GM23338 (cell line): ENCODE measurements around the gene SHCBP1L.

Experiments used
- CREB1 ChIP-seq: fragments of 250-450 bp; sonication (Bioruptor Pico); IDR thresholded peaks from 2 replicates; pipeline ENCODE4 v1.5.0; 2020; ENCODE audit warnings: low read depth, mild to moderate bottlenecking, moderate library complexity
- EZH2 ChIP-seq: fragments of 200-600 bp; sonication (generic); IDR thresholded peaks from one replicate; pipeline ENCODE4 v1.8.0; 2017; ENCODE audit warnings: antibody characterized with exemption, mild to moderate bottlenecking, low read depth; ENCODE audit not compliant: unreplicated experiment
- EZH2phosphoT487 ChIP-seq: fragments of 200-600 bp; sonication (generic); IDR thresholded peaks from one replicate; pipeline ENCODE4 v1.8.1; 2018; ENCODE audit warnings: antibody characterized with exemption; ENCODE audit not compliant: unreplicated experiment
- JUNB ChIP-seq: IDR thresholded peaks from one replicate; pipeline ENCODE4 v1.6.1; 2016; ENCODE audit warnings: antibody characterized with exemption; ENCODE audit not compliant: unreplicated experiment
- POLR2AphosphoS5 ChIP-seq: IDR thresholded peaks from 2 replicates; pipeline ENCODE4 v1.6.1; 2016; ENCODE audit warnings: antibody characterized with exemption, low read depth
- STAT1 ChIP-seq: IDR thresholded peaks from one replicate; pipeline ENCODE4 v1.6.1; 2016; ENCODE audit warnings: antibody characterized with exemption; ENCODE audit not compliant: unreplicated experiment
- ZNF114 ChIP-seq: fragments of 250-450 bp; sonication (Bioruptor Pico); IDR thresholded peaks from 2 replicates; pipeline ENCODE4 v1.5.0; 2020; ENCODE audit warnings: mild to moderate bottlenecking, moderate library complexity
- ZNF331 ChIP-seq: fragments of 250-450 bp; sonication (Bioruptor Pico); IDR thresholded peaks from 2 replicates; pipeline ENCODE4 v1.5.0; 2020; ENCODE audit warnings: low read depth, mild to moderate bottlenecking, moderate library complexity
- TF ChIP-seq, protein P1 (sequence below), 2 experiments: fragments of 200-600 bp in 1 of 2; sonication (generic) in 1 of 2; conservative IDR thresholded peaks; 2 replicates each; pipeline versions ENCODE4 v1.5.1 to v1.6.1; 2016 to 2017; ENCODE audit warnings: antibody characterized with exemption in 2 of 2, low read depth in 2 of 2, mild to moderate bottlenecking in 2 of 2, moderate library complexity in 1 of 2
- TF ChIP-seq, protein P2 (sequence below): fragments of 250-450 bp; sonication (Bioruptor Pico); IDR thresholded peaks from 2 replicates; pipeline ENCODE4 v1.5.0; 2020; ENCODE audit warnings: mild to moderate bottlenecking, moderate library complexity
- TF ChIP-seq, protein P3 (sequence below): IDR thresholded peaks from one replicate; pipeline ENCODE4 v1.6.1; 2018; ENCODE audit warnings: antibody characterized with exemption; ENCODE audit not compliant: unreplicated experiment
- TF ChIP-seq, protein P4 (sequence below): IDR thresholded peaks from 2 replicates; pipeline ENCODE4 v1.6.1; 2016; ENCODE audit warnings: antibody characterized with exemption

DNA sequence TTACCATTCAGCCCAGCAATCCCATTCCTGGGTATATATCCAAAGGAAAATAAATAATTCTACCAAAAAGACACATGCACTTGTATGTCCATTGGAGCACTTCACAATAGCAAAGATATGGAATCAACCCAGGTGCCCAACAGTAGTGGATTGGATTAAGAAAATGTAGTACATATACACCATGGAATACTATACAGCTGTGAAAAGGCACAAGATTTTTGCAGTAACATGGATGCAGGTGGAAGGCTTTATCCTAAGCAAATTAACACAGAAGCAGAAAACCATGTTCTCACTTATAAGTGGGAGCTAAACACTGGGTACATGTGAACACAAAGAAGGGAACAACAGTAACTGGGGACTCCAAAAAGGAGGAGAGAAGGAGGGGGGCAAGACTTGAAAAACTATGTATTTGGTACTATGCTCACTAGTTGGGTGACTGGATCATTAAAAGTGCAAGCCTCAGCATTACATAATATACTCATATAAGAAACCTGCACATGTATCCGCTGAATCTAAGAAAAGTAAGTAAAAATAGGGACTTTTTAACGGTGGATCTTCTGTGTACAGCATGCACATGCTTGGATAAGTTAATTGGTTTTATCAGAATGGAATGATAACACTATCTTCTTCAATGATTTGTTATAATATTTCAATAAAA is 3.9 kb upstream of the SHCBP1L start:
- TF ChIP-seq, protein P1, sequence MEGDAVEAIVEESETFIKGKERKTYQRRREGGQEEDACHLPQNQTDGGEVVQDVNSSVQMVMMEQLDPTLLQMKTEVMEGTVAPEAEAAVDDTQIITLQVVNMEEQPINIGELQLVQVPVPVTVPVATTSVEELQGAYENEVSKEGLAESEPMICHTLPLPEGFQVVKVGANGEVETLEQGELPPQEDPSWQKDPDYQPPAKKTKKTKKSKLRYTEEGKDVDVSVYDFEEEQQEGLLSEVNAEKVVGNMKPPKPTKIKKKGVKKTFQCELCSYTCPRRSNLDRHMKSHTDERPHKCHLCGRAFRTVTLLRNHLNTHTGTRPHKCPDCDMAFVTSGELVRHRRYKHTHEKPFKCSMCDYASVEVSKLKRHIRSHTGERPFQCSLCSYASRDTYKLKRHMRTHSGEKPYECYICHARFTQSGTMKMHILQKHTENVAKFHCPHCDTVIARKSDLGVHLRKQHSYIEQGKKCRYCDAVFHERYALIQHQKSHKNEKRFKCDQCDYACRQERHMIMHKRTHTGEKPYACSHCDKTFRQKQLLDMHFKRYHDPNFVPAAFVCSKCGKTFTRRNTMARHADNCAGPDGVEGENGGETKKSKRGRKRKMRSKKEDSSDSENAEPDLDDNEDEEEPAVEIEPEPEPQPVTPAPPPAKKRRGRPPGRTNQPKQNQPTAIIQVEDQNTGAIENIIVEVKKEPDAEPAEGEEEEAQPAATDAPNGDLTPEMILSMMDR (conservative IDR thresholded peaks at IDR 0.05; ENCODE audit: low read depth in 2 of 2): no peak
- TF ChIP-seq POLR2AphosphoS5: no peak
- TF ChIP-seq EZH2: no peak
- no peak for TF ChIP-seq STAT1
- TF ChIP-seq EZH2phosphoT487: no peak
- TF ChIP-seq, protein P2, sequence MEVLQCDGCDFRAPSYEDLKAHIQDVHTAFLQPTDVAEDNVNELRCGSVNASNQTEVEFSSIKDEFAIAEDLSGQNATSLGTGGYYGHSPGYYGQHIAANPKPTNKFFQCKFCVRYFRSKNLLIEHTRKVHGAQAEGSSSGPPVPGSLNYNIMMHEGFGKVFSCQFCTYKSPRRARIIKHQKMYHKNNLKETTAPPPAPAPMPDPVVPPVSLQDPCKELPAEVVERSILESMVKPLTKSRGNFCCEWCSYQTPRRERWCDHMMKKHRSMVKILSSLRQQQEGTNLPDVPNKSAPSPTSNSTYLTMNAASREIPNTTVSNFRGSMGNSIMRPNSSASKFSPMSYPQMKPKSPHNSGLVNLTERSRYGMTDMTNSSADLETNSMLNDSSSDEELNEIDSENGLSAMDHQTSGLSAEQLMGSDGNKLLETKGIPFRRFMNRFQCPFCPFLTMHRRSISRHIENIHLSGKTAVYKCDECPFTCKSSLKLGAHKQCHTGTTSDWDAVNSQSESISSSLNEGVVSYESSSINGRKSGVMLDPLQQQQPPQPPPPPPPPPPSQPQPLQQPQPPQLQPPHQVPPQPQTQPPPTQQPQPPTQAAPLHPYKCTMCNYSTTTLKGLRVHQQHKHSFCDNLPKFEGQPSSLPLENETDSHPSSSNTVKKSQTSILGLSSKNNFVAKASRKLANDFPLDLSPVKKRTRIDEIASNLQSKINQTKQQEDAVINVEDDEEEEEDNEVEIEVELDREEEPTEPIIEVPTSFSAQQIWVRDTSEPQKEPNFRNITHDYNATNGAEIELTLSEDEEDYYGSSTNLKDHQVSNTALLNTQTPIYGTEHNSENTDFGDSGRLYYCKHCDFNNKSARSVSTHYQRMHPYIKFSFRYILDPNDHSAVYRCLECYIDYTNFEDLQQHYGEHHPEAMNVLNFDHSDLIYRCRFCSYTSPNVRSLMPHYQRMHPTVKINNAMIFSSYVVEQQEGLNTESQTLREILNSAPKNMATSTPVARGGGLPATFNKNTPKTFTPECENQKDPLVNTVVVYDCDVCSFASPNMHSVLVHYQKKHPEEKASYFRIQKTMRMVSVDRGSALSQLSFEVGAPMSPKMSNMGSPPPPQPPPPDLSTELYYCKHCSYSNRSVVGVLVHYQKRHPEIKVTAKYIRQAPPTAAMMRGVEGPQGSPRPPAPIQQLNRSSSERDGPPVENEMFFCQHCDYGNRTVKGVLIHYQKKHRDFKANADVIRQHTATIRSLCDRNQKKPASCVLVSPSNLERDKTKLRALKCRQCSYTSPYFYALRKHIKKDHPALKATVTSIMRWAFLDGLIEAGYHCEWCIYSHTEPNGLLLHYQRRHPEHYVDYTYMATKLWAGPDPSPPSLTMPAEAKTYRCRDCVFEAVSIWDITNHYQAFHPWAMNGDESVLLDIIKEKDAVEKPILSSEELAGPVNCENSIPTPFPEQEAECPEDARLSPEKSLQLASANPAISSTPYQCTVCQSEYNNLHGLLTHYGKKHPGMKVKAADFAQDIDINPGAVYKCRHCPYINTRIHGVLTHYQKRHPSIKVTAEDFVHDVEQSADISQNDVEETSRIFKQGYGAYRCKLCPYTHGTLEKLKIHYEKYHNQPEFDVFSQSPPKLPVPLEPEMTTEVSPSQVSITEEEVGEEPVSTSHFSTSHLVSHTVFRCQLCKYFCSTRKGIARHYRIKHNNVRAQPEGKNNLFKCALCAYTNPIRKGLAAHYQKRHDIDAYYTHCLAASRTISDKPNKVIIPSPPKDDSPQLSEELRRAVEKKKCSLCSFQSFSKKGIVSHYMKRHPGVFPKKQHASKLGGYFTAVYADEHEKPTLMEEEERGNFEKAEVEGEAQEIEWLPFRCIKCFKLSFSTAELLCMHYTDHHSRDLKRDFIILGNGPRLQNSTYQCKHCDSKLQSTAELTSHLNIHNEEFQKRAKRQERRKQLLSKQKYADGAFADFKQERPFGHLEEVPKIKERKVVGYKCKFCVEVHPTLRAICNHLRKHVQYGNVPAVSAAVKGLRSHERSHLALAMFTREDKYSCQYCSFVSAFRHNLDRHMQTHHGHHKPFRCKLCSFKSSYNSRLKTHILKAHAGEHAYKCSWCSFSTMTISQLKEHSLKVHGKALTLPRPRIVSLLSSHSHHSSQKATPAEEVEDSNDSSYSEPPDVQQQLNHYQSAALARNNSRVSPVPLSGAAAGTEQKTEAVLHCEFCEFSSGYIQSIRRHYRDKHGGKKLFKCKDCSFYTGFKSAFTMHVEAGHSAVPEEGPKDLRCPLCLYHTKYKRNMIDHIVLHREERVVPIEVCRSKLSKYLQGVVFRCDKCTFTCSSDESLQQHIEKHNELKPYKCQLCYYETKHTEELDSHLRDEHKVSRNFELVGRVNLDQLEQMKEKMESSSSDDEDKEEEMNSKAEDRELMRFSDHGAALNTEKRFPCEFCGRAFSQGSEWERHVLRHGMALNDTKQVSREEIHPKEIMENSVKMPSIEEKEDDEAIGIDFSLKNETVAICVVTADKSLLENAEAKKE: no peak
- TF ChIP-seq CREB1 (CRISPR knock-in tag): no peak
- TF ChIP-seq, protein P3, sequence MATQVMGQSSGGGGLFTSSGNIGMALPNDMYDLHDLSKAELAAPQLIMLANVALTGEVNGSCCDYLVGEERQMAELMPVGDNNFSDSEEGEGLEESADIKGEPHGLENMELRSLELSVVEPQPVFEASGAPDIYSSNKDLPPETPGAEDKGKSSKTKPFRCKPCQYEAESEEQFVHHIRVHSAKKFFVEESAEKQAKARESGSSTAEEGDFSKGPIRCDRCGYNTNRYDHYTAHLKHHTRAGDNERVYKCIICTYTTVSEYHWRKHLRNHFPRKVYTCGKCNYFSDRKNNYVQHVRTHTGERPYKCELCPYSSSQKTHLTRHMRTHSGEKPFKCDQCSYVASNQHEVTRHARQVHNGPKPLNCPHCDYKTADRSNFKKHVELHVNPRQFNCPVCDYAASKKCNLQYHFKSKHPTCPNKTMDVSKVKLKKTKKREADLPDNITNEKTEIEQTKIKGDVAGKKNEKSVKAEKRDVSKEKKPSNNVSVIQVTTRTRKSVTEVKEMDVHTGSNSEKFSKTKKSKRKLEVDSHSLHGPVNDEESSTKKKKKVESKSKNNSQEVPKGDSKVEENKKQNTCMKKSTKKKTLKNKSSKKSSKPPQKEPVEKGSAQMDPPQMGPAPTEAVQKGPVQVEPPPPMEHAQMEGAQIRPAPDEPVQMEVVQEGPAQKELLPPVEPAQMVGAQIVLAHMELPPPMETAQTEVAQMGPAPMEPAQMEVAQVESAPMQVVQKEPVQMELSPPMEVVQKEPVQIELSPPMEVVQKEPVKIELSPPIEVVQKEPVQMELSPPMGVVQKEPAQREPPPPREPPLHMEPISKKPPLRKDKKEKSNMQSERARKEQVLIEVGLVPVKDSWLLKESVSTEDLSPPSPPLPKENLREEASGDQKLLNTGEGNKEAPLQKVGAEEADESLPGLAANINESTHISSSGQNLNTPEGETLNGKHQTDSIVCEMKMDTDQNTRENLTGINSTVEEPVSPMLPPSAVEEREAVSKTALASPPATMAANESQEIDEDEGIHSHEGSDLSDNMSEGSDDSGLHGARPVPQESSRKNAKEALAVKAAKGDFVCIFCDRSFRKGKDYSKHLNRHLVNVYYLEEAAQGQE: no peak
- no peak for TF ChIP-seq ZNF114 (CRISPR knock-in tag)
- no peak for TF ChIP-seq ZNF331 (CRISPR knock-in tag)
- no peak for TF ChIP-seq JUNB
- TF ChIP-seq, protein P4, sequence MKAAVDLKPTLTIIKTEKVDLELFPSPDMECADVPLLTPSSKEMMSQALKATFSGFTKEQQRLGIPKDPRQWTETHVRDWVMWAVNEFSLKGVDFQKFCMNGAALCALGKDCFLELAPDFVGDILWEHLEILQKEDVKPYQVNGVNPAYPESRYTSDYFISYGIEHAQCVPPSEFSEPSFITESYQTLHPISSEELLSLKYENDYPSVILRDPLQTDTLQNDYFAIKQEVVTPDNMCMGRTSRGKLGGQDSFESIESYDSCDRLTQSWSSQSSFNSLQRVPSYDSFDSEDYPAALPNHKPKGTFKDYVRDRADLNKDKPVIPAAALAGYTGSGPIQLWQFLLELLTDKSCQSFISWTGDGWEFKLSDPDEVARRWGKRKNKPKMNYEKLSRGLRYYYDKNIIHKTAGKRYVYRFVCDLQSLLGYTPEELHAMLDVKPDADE: no peak
